Measurements from ENCODE around the gene EHBP1.

GRCh38 chr2:62662131-62662530, 43.4 kb upstream of the EHBP1 start:
- TF ChIP-seq CTCF (conservative IDR thresholded peaks at IDR 0.05 in 1 of 2, IDR thresholded peaks at IDR 0.05 in 1 of 2; ENCODE audit: low read depth in 1 of 2, low read length in 2 of 2) (no peak), EZH2 (IDR thresholded peaks at IDR 0.05; ENCODE audit: low read length, missing control alignments) (no peak)

All from fibroblast of lung (primary cell).